GM18858 (cell line): ENCODE measurements around the gene PADI3.

Experiments
- ATAC-seq: cut with Tn5 transposase; IDR thresholded peaks from one replicate; pipeline ENCODE4 v1.9.1; 2021; ENCODE audit not compliant: unreplicated experiment

PADI3 gene

GRCh38 chr1:17270891-17271765, 22.2 kb downstream of the PADI3 start:
- no peak for ATAC-seq

- ATAC-seq, result no peak
Observed at GRCh38 chr1:17272066-17272465, 23.2 kb downstream of the PADI3 start.

GRCh38 chr1:17272646-17273045, 23.7 kb downstream of the PADI3 start:
- ATAC-seq, result no peak

DNA sequence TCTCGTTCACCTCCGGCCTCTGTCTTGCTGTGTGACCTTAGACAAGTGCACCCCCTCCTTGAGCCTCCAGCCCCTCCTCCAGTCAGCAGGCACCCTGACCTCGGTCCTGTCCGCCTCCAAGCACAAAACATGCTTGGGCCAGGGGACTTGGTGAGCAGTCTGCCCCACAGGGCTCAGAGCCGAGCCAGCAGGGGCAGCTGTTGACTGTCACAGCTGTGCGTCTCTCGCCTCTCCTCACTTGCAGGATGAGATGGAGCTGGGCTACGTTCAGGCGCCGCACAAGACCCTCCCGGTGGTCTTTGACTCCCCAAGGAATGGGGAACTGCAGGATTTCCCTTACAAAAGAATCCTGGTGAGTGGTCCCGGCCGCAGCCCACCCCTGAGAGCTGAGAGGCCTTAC, 24.2 kb downstream of the PADI3 start:
- no peak for ATAC-seq

DNA sequence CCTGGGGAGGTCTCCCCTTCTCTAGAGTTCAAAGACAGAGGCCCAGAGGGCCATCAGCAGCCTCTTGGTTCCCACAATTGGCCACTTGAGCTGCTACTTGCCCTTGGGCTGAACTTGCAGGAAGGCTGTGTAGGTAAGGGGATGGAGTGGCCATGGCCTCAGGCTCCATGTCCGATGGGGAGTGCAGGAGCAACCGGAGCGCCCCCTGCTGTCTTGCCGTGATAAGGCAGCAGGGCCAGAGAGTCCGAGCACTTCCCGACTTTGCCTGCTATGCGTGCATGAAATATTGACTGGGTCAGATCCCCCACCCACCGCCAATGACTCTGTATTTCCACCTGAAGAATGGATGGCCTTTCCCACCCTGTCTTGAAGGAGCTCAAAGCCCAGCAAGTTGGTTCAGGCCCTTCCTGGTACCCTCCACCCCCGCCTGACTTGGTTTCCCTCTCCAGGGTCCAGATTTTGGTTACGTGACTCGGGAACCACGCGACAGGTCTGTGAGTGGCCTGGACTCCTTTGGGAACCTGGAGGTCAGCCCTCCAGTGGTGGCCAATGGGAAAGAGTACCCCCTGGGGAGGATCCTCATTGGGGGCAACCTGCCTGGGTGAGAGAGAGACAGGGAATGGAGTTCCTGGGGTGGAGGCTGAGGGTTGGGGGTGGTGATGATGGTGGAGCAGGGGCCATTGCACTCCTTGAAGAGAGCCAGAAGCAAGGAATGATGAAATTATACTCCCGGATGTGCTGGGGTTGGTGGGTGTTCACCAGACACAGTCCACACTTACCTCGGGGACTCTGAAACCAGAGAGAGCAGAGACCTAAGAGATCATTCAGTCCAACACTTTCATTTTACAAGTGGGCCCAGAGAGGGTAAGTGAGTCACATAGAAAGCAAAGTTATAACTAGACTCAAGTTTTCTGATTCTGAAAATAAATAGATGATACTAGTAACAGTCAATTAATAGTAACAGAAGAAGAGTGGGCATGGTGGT, 25.6 kb downstream of the PADI3 start:
- no peak for ATAC-seq

GRCh38 chr1:17276568-17276967, 27.7 kb downstream of the PADI3 start:
- ATAC-seq, result no peak

GRCh38 chr1:17277511-17278159, 28.7 kb downstream of the PADI3 start:
- no peak for ATAC-seq

DNA sequence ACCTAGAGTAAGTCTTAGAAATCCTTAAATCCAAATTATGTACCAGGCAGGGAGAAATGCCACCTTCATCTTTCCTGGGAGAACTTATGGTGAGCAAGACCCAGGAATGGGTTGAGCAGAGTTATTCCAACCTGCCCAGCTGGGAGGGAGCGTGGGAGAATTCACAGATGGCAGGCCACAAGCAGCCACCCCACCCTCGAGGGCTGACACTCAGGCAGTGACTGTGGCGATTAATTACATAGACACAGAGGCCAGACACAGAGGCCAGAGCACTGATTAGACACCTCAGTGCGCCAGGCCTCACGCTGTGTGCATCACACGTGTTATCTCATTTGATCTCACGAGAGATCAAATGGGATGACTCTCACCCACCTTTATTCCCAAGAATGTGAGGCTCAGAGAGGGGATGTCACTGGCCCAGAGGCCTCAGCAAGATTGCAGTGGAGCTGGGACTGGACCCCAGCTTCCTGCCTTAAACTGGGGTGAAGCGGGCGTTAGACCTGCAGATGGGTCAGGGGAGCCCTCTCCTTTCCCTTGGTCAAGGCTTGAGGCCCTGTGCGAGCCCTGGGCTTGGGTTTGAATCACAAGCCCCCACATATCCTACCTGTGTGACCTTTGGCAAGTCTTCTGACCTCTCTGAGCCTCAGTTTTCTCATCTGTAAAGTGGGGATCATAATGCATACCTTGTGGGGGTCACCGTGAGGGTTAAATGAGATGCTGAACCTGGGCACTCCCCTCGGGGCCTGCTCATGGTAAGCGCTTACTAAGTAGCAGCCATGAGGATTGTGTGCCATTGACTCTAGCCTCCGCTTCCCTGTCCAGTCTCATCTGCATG, 30.3 kb downstream of the PADI3 start:
- no peak for ATAC-seq

- ATAC-seq, result no peak
Observed at GRCh38 chr1:17280436-17280835, 31.5 kb downstream of the PADI3 start.

- no peak for ATAC-seq
Observed at GRCh38 chr1:17280894-17281293, 32.0 kb downstream of the PADI3 start.

- ATAC-seq, result no peak
Observed at GRCh38 chr1:17281775-17282181, 32.9 kb downstream of the PADI3 start.

DNA sequence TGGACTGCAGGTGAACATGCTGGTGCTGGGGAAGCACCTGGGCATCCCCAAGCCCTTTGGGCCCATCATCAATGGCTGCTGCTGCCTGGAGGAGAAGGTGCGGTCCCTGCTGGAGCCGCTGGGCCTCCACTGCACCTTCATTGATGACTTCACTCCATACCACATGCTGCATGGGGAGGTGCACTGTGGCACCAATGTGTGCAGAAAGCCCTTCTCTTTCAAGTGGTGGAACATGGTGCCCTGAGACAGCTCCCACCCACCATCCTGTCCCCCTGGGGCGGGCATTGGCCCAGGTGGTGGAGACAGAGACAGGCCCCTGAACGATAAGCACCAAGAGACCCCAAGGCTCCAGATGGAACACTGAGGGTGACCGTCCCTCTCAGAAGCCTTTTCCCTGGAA, 33.9 kb downstream of the PADI3 start:
- ATAC-seq, result no peak

DNA sequence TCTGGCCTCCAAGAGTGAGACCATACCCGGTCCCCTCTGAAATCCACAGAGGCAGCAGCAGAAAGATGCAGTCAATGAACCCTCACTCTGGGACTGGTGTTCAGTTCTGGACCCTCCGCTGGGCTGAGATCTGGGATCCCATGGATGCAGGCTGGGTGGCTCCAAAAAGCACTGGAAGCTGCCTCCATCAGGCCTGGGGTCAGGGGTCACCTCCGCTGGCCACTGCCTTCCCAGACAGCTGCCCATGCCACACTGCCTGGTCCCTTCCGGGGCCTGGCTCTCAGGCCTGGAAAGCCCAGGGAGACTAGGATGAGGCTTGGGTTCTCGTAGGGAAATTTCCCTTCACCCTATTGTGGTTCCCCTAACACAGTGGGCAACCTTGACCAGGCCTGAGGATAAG, 37.7 kb downstream of the PADI3 start:
- no peak for ATAC-seq

GRCh38 chr1:17287130-17287776, 38.4 kb downstream of the PADI3 start:
- ATAC-seq, result no peak

DNA sequence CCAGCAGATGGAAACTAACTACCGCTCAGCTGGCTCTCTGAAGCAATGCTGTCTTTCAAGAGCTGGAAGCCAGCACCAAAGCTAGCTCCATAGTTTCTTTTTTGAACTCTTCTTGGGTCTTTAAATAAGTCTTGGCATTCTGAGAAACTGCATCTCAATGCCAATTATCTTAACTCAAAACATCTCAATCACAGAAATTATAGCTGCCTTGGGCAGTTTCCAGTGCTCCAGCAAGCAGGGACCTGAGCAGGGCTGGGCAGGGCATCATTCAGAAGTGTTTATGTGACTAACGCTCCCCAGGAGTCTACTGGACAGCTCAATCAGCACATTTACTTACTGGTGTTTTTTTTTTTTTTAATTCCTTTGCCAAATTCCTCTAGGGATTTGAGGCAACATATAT, 40.8 kb downstream of the PADI3 start:
- ATAC-seq, result no peak

DNA sequence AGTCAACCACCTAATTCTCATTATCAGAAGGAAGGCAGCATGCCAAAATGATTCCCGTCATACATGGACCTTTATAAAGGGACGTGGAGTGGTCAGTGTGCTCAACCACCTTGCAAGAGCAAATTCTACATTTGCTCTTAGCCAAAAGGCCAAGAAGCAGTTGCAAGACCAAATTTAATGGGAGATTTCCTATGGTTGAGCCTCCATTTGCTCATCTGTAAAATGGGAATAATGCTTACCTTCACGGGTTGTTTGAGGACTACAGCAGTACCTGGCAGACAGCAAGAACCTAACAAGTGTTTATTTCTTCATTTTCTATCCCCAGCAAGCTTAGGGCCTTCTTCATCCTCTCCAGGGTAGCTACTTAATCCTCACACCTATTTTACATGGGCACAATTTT, 41.7 kb downstream of the PADI3 start:
- ATAC-seq, result no peak

GRCh38 chr1:17292299-17293160, 43.6 kb downstream of the PADI3 start:
- ATAC-seq, result no peak

DNA sequence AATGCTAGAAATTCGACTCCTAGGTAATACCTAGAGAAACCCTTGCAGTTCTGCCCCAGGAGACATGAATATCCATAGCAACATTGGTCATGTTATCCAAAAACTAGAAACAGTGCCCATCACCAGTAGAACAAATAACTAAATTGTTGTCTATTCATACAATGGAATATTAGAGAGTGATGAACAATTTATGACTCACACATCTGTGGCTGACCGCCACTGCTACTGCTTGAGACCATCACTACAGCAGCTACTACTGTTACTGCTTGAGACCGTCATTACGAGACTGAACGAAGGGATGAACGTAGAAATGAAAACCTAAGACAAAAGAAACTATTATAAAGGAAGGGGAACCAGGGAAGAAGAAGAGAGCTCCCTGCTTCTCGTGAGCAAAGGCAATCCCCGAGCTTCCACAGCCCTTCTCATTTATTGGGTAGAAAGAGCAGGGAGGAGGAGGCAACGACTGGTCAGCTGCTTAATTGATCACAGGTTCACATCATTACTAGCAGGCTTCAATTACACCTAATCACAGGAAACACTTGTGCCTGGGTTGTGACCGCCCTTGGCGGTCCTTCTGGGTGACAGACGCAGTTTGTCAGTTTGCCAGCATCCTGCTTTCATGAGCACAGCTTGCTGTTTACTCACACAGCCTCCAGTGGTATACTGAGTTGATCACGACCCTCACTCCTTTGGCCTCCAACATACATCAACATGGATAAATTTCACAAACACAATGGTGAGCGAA, 45.0 kb downstream of the PADI3 start:
- no peak for ATAC-seq
